Large intestine (tissue), 3 donors: ENCODE results near the gene WDR41. TPM values are rescaled to one million over a fixed set of nuclear protein-coding genes. Genes with fewer than 3 reads are reported as not detected.

Experiments
- DNase-seq, 2 donors: peaks; one replicate each; pipeline versions ENCODE4 v3.0.0 to v3.0.0-alpha.2; 2013
- H3K27ac ChIP-seq: one replicate; pipeline ENCODE4 v1.5.1; 2013; ENCODE audit warnings: low read length
- H3K27me3 ChIP-seq: 2 replicates; pipeline ENCODE4 v1.6.1; 2013; ENCODE audit warnings: low read length; ENCODE audit not compliant: control insufficient read depth, insufficient read depth
- H3K36me3 ChIP-seq: 2 replicates; pipeline ENCODE4 v1.6.1; 2013; ENCODE audit warnings: low read length; ENCODE audit not compliant: control insufficient read depth, insufficient read depth
- H3K4me1 ChIP-seq: one replicate; pipeline ENCODE4 v1.6.1; 2013; ENCODE audit warnings: low read length; ENCODE audit not compliant: control insufficient read depth, insufficient read depth
- H3K4me3 ChIP-seq: one replicate; pipeline ENCODE4 v1.5.1; 2013; ENCODE audit warnings: low read length
- H3K9me3 ChIP-seq: one replicate; pipeline ENCODE4 v1.6.1; 2013; ENCODE audit warnings: mild to moderate bottlenecking, low read depth, low read length, moderate library complexity; ENCODE audit not compliant: control insufficient read depth
- WGBS: methylation state at CpG from one replicate; pipeline ENCODE4 v1.1.5; 2013; ENCODE audit warnings: low lambda C conversion rate; ENCODE audit not compliant: insufficient coverage; 5-methylcytosine and 5-hydroxymethylcytosine counted together
- polyA plus RNA-seq: library from polyadenylated mRNA; unstranded; fragments of 120-200 nt; gene quantifications from one replicate; pipeline ENCODE4 v1.2.1, GENCODE V29; 2013

WDR41 gene
- polyA plus RNA-seq, 1 donor = 32.2 TPM

GRCh38 chr5:77427998-77428397 lies 64.1 kb downstream of the WDR41 start:
- no peak for DNase-seq
- Histone ChIP-seq H3K4me3 (no peak overlapping the region), H3K27me3 (no peaks in the 10 kb centered on the region), H3K27ac (no peak overlapping the region), H3K36me3 (peaks cover 17% of the 10 kb centered on the region), H3K9me3 (no peaks in the 10 kb centered on the region), H3K4me1 (no peaks in the 10 kb centered on the region)

GRCh38 chr5:77426670-77427069 lies 65.4 kb downstream of the WDR41 start:
- WGBS = 46% methylated on average over 2 of the region's 2 CpGs
- no peaks in the 10 kb centered on the region for H3K9me3 ChIP-seq

DNA sequence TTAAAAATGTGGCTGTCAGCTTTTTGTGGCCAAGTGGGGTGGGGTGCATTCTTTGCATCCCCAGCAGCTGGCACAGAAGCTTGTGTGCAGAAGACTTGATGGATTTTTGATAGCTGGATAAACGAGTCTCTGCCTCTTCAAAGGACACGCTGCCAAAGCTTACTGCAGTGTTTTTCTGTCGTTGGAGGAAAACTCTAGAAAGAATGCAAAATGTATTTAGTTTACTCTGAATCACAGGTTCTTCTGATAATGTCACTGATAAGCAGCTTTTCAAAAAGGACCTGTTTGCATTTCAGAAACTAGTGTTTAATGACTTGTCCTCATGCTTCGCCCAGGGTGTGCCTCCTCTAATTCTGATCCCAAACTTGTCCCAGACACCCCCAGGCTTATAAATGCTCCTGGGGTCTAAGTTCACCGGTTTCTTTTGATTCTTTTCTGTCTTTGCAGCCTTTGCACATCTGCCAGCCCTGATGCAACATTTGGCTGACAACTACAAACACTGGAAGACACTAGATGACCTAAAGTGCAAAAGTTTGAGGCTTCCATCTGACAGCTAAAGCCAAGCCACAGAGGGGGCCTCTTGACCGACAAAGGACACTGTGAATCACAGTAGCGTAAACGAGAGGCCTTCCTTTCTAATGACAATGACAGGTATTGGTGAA lies 66.0 kb downstream of the WDR41 start:
- no peaks in the 10 kb centered on the region for H3K4me1 ChIP-seq
- DNase-seq = no peak
- no peak overlapping the region for H3K27ac ChIP-seq
- H3K27me3 ChIP-seq = no peaks in the 10 kb centered on the region
- peaks cover 12% of the 10 kb centered on the region for H3K36me3 ChIP-seq
- no peaks in the 10 kb centered on the region for H3K9me3 ChIP-seq
- no peak overlapping the region for H3K4me3 ChIP-seq
- WGBS = 38% methylated on average over 2 of the region's 8 CpGs

More at GRCh38 chr5:77426670-77427069, 65.4 kb downstream of the WDR41 start:
- H3K4me3 ChIP-seq = no peak overlapping the region
- no peak for DNase-seq
- H3K36me3 ChIP-seq = peaks cover 14% of the 10 kb centered on the region
- H3K4me1 ChIP-seq = no peaks in the 10 kb centered on the region
- H3K27ac ChIP-seq = no peak overlapping the region
- H3K27me3 ChIP-seq = no peaks in the 10 kb centered on the region

DNA sequence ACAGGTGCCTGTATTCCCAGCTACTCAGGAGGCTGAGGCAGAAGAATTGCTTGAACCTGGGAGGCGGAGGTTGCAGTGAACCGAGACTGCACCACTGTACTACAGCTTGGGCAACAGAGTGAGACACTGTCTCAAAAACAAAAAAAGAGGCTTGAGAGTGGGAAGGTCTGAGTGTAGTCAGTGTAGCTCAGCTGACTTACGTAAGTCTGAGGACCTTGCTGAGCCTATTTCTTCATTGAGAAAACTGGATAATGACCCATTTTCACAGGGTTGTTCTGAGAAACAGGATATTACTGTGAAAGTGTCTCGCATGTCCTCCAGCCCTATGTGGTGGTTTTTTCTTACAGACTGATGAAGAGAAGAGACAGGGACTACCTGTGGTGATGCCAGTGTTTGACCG lies 66.7 kb downstream of the WDR41 start:
- Histone ChIP-seq H3K4me1 (no peaks in the 10 kb centered on the region), H3K27ac (no peak overlapping the region)

DNA sequence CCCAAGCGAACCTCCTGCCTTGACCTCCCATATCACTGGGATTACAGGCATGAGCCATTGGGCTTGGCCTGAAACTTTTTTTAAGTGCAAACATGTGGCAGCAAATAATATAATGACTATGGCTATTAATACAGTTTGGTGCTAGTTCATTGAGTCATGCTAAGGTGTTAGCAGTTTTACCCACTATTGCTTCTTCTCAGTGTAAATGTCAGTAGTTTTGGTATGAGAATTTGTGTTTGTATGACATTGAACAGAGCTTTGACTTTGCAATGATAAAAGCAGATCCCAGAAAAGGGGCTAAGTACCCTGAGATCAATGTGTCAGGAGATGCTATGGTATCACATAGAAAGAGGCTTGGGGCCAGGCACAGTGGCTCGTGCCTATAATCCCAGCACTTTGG lies 67.2 kb downstream of the WDR41 start:
- no peak overlapping the region for H3K4me3 ChIP-seq
- H3K4me1 ChIP-seq = no peaks in the 10 kb centered on the region
- no peak overlapping the region for H3K27ac ChIP-seq
- DNase-seq = no peak
- peaks cover 3% of the 10 kb centered on the region for H3K36me3 ChIP-seq
- no CpG with 5 or more reads among the region's 2 CpGs for WGBS
- no peaks in the 10 kb centered on the region for H3K9me3 ChIP-seq
- no peaks in the 10 kb centered on the region for H3K27me3 ChIP-seq

More for the DNA sequence above, 66.7 kb downstream of the WDR41 start:
- Histone ChIP-seq H3K27me3 (no peaks in the 10 kb centered on the region), H3K4me3 (no peak overlapping the region), H3K9me3 (no peaks in the 10 kb centered on the region), H3K36me3 (peaks cover 8% of the 10 kb centered on the region)
- WGBS = 100% methylated on average over 1 of the region's 5 CpGs
- DNase-seq = no peak

GRCh38 chr5:77423022-77423750 lies 68.9 kb downstream of the WDR41 start:
- Histone ChIP-seq H3K27me3 (no peaks in the 10 kb centered on the region), H3K4me1 (no peaks in the 10 kb centered on the region), H3K9me3 (no peaks in the 10 kb centered on the region), H3K4me3 (no peak overlapping the region), H3K36me3 (no peaks in the 10 kb centered on the region), H3K27ac (no peak overlapping the region)
- WGBS = no CpG with 5 or more reads among the region's 2 CpGs
- no peak for DNase-seq

DNA sequence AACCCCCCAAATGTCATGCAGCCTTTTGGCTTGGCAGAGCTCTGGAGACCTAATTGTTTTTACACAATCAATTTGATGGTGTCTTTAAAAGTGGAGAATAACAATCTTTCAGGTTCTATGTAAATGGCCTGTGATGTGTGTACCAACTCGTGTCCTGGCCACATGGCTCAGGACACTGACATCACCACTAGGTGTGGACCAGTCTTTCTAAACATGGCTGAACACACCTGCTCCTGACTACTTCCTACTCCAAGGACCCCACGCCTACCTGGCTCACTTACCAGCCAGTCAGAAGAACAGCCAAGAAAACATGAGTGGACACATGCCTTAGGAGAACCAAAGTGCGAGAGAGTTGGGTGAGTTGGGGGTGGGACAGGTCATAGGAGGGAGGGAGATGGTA lies 71.2 kb downstream of the WDR41 start:
- H3K27me3 ChIP-seq = no peaks in the 10 kb centered on the region
- H3K4me3 ChIP-seq = no peak overlapping the region
- H3K36me3 ChIP-seq = no peaks in the 10 kb centered on the region
- no peaks in the 10 kb centered on the region for H3K4me1 ChIP-seq
- H3K27ac ChIP-seq = no peak overlapping the region
- no peaks in the 10 kb centered on the region for H3K9me3 ChIP-seq
- DNase-seq = no peak
- WGBS = no CpG with 5 or more reads among the region's 3 CpGs

GRCh38 chr5:77419644-77420582 lies 72.2 kb downstream of the WDR41 start:
- DNase-seq = no peak
- Histone ChIP-seq H3K27ac (no peak overlapping the region), H3K4me1 (no peaks in the 10 kb centered on the region), H3K27me3 (no peaks in the 10 kb centered on the region), H3K4me3 (no peak overlapping the region), H3K36me3 (no peaks in the 10 kb centered on the region), H3K9me3 (no peaks in the 10 kb centered on the region)
- WGBS = 90% methylated on average over 4 of the region's 8 CpGs

DNA sequence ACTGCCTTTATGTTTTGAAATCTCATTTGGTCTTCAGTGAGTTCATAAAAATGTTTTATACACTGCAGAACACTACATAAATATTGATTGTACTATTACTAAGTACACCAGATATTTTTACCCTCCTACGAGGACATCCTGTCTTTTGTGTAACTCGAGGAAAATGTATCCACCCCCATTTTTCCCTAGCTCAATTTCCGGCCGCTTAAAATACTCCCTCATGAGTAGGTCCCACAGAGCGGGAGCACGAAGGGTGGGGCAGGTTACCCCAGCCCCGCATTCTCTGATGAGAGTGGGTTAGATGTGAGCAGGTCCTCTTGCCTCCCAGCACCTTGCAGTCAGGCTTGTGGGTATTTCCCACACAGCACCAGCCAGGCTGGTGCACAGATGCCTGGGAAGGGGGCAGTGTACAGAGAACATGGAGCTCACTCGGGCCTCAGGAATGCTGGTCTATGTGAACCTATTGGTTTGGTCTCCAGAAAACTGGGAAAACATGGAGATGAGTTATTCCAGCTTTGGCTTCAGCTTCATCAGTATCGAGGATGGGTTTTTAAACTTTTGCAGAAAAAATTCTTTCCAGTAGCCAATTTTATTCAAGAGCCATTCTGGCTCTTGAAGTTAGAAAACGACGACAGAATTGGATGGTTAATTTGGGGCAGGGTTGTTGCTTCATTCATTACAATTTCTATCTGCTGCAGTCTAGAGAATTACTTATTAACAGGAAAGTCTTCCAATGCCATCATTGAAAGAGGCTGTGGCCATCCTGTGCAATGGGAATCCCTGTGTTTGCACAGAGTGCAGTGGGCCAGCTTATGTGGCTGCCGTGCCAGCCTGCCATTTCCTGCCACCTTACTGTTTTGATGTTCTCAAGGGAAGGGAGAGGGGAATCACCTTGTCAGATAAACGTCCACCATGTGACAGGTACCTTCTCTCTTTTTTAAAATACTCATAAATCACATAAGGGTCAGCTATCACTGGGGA lies 73.2 kb downstream of the WDR41 start:
- no peak for DNase-seq
- no peaks in the 10 kb centered on the region for H3K4me1 ChIP-seq
- no peak overlapping the region for H3K4me3 ChIP-seq
- H3K9me3 ChIP-seq = no peaks in the 10 kb centered on the region
- H3K27me3 ChIP-seq = no peaks in the 10 kb centered on the region
- no peaks in the 10 kb centered on the region for H3K36me3 ChIP-seq
- H3K27ac ChIP-seq = no peak overlapping the region
- WGBS = 73% methylated on average over 3 of the region's 13 CpGs
